Endothelial cell of umbilical vein (primary cell): ENCODE measurements around the gene PLXNA3. TPM values are rescaled to one million over a fixed set of nuclear protein-coding genes. Genes with fewer than 3 reads are reported as not detected.

Experiments used
- BruUV-seq: library from RNA; stranded (reverse); fragments of 400-500 nt; replicated peaks from 2 replicates; lab custom pipeline; 2021; lab: Mats Ljungman, UMichigan
- CTCF ChIA-PET: fragments of 300-600, 350-600 bp; sonication (Branson Sonifier 250); formaldehyde crosslinking; loops from one replicate; lab custom pipeline; 2021; ENCODE audit warnings: antibody characterized with exemption, inconsistent platforms; lab: Charles Lee
- POLR2A ChIA-PET: fragments of 300-600, 350-600 bp; sonication (Branson Sonifier 250); formaldehyde crosslinking; loops from one replicate; lab custom pipeline; 2021; ENCODE audit warnings: antibody characterized with exemption, inconsistent platforms; lab: Charles Lee
- DNase-seq: peaks from one replicate; pipeline ENCODE4 v3.0.0-alpha.2; 2011; ENCODE audit warnings: low read depth, low spot score
- FAIRE-seq: peaks from 2 replicates; lab custom pipeline; 2011; peaks lifted over from hg19 to GRCh38; lab: Jason Lieb, UNC
- H2AFZ ChIP-seq: 2 replicates; pipeline ENCODE4 v1.6.0; 2012; ENCODE audit warnings: low read depth, low read length, control low read depth, inconsistent platforms
- H3K27ac ChIP-seq: 2 replicates; pipeline ENCODE4 v1.5.1; 2011; ENCODE audit warnings: low read depth, mild to moderate bottlenecking, control low read depth, low read length, moderate library complexity; ENCODE audit not compliant: insufficient read depth
- H3K27me3 ChIP-seq, 2 experiments: 2 replicates each; pipeline versions ENCODE4 v1.6.0 to v1.6.1; 2011; ENCODE audit warnings: low read length in 2 of 2, mixed read lengths in 1 of 2; ENCODE audit not compliant: control insufficient read depth in 2 of 2, insufficient read depth in 2 of 2
- H3K36me3 ChIP-seq, 2 experiments: 2 replicates in 1 of 2; 3 replicates in 1 of 2; pipeline ENCODE4 v1.5.1; 2011; ENCODE audit warnings: low read length in 2 of 2, mild to moderate bottlenecking in 1 of 2, moderate library complexity in 1 of 2; ENCODE audit not compliant: control insufficient read depth in 2 of 2, insufficient read depth in 2 of 2; ENCODE audit errors: extremely low read depth in 1 of 2
- H3K4me1 ChIP-seq: 3 replicates; pipeline ENCODE4 v1.5.1; 2011; ENCODE audit warnings: mild to moderate bottlenecking, low read length; ENCODE audit not compliant: control insufficient read depth, insufficient read depth; ENCODE audit errors: extremely low read depth
- H3K4me2 ChIP-seq: 2 replicates; pipeline ENCODE4 v1.6.1; 2011; ENCODE audit warnings: low read length, control low read depth, mixed read lengths; ENCODE audit not compliant: insufficient read depth
- H3K4me3 ChIP-seq, 3 experiments: fragments of 200-600 bp in 1 of 3; sonication (generic), shearing (Covaris generic) in 1 of 3; replicated peaks in 1 of 3; 2 replicates each; pipeline ENCODE4 v1.5.1; 2011 to 2016; ENCODE audit warnings: control low read depth in 3 of 3, low read length in 3 of 3, mild to moderate bottlenecking in 2 of 3, inconsistent platforms in 1 of 3, low read depth in 1 of 3, moderate library complexity in 1 of 3; ENCODE audit not compliant: insufficient read depth in 1 of 3
- H3K79me2 ChIP-seq: 2 replicates; pipeline ENCODE4 v1.6.0; 2012; ENCODE audit warnings: low read length, inconsistent platforms; ENCODE audit not compliant: control insufficient read depth, insufficient read depth
- H3K9ac ChIP-seq: replicated peaks from 2 replicates; pipeline ENCODE3; 2011; ENCODE audit warnings: low read length, control low read depth; ENCODE audit not compliant: insufficient read depth; ENCODE audit errors: extremely low read depth
- H3K9me1 ChIP-seq: replicated peaks from 3 replicates; pipeline ENCODE4 v1.6.0; 2011; ENCODE audit warnings: mild to moderate bottlenecking, low read length; ENCODE audit not compliant: control insufficient read depth, insufficient read depth; ENCODE audit errors: extremely low read depth
- H3K9me3 ChIP-seq: replicated peaks from 2 replicates; pipeline ENCODE4 v1.5.1; 2012; ENCODE audit warnings: low read length, inconsistent platforms; ENCODE audit not compliant: control insufficient read depth, insufficient read depth
- H4K20me1 ChIP-seq: replicated peaks from 2 replicates; pipeline ENCODE3; 2011; ENCODE audit warnings: mild to moderate bottlenecking, low read length; ENCODE audit not compliant: control insufficient read depth, insufficient read depth; ENCODE audit errors: extremely low read depth
- FOS ChIP-seq: IDR thresholded peaks from 2 replicates; pipeline ENCODE4 v1.6.1; 2011; ENCODE audit warnings: mild to moderate bottlenecking, low read length, moderate library complexity, borderline replicate concordance; ENCODE audit not compliant: insufficient read depth
- POLR2A ChIP-seq: IDR thresholded peaks from 2 replicates; pipeline ENCODE4 v1.6.1; 2012; ENCODE audit warnings: low read depth, mild to moderate bottlenecking, control low read depth, low read length
- POLR2AphosphoS5 ChIP-seq: IDR thresholded peaks from 2 replicates; pipeline ENCODE4 v1.6.1; 2012; ENCODE audit warnings: low read depth, mild to moderate bottlenecking, control low read depth, low read length, moderate library complexity; ENCODE audit not compliant: insufficient read depth
- dilution Hi-C: fragments of 300-500 bp; cut with MboI; formaldehyde crosslinking; loops from one replicate; pipeline ENCODE4 v1.15.0; 2019; ENCODE audit warnings: low sequenced_read_pairs; ENCODE audit not compliant: extremely low pct_ligation_motif_present
- intact Hi-C: fragments of 100-400 bp; cut with micrococcal nuclease; formaldehyde crosslinking; loops from one replicate; pipeline ENCODE4 v1.10.0; 2022
- polyA plus RNA-seq, 4 experiments: library from polyadenylated mRNA; depleted of rRNA in 3 of 4; stranded (reverse) in 3 of 4; unstranded in 1 of 4; fragments of >200 nt; gene quantifications; 2 replicates each; pipeline versions ENCODE4 v1.2.1 to v1.2.3, GENCODE V29; 2011 to 2012; ENCODE audit warnings: missing spikeins in 1 of 4
- total RNA-seq: library from RNA; stranded (reverse); gene quantifications from 2 replicates; pipeline ENCODE4 v1.2.3, GENCODE V29; 2021
- TF ChIP-seq, protein P1 (sequence below), 2 donors: IDR thresholded peaks; 1 replicate in 1 of 2; 2 replicates in 1 of 2; pipeline ENCODE4 v1.5.1; 2011; ENCODE audit warnings: low read length in 2 of 2, mild to moderate bottlenecking in 2 of 2, moderate library complexity in 2 of 2, control low read depth in 1 of 2, inconsistent platforms in 1 of 2, low read depth in 1 of 2; ENCODE audit not compliant: insufficient read depth in 1 of 2; ENCODE audit errors: extremely low read depth in 1 of 2

Gene PLXNA3
- total and polyA plus RNA-seq, 2 donors (not counting 3 experiments of a cell fraction or from before 2014, with no cell fraction given): 56.8 to 58.6 TPM

DNA sequence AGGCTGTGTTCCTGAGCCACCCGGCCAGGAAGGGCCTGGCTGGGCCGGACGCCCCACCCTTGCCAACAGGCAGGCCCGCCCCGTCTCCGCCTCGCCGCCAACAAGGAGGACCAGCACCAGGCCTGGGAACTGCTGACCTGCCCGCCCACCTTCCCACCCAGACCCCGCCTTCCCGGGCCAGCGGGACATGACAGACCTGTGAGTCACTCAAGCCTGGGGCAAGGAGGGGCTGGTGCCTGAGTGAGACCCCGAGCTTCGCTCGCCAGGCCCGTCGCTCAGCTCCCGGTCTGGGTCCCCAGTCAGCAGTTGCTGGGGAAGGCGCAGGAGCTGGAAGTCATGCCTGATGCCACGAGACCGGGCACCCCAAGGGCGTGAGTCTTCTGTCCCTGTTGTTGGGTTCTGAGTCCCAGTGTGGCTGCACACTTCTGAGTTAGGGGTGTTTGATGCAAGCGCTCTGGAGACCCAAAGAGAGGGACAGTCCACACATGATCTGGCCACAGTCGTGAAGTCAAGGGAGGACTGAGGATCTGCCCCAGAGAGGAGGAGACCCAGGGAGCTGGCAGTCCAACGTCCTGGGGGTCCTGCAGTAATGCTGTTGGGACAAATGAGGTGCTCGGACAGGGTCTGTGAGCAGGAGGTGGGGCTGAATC is 48.7 kb upstream of the PLXNA3 start, which contains the start of gene DNASE1L1:
Gene DNASE1L1 (minus strand): TSS at position 33 of the 650 bp plus-strand sequence. CDS start 3,686 bp downstream, outside the sequence.
- Histone ChIP-seq H2AFZ (no peak within 1 kb of the TSS), H3K27me3 (no peaks in the 10 kb centered on the region), H3K4me1 (peaks cover 22% of the 10 kb centered on the region), H3K9ac (peak within 1 kb of the TSS; percentile 65), H3K36me3 (no peaks in the 10 kb centered on the region), H3K4me2 (peak within 1 kb of the TSS; percentile 74), H3K79me2 (peaks cover 14% of the 10 kb centered on the region), H3K4me3 (peak within 1 kb of the TSS; percentile 45 to 72 (median 72)), H4K20me1 (no peaks in the 10 kb centered on the region), H3K9me3 (no peaks in the 10 kb centered on the region), H3K9me1 (no peaks in the 10 kb centered on the region), H3K27ac (peak within 1 kb of the TSS; percentile 69)
- BruUV-seq: no TSS peak
- ChIA-PET CTCF (interaction anchor here (1.0 to 1.5 kb wide), 4 partner anchors 11 to 119 kb away, joined by 3 to 6 read pairs (median 4); partner anchors contain the start of genes RPL10 and SLC10A3), POLR2A (interaction anchor here (1.0 kb wide), 1 partner anchor 10 kb away, joined by 3 read pairs; no protein-coding TSS in a partner anchor)
- intact Hi-C loops (loop anchor here (1.0 to 5.0 kb wide), 5 partner anchors 8 to 118 kb away; partner anchors contain the start of genes ATP6AP1, FAM50A and FLNA), dilution Hi-C loops (no loop called here)
- peak; percentile 49 for TF ChIP-seq POLR2A
- TF ChIP-seq POLR2AphosphoS5: peak; percentile 48
- TF ChIP-seq, protein P1, sequence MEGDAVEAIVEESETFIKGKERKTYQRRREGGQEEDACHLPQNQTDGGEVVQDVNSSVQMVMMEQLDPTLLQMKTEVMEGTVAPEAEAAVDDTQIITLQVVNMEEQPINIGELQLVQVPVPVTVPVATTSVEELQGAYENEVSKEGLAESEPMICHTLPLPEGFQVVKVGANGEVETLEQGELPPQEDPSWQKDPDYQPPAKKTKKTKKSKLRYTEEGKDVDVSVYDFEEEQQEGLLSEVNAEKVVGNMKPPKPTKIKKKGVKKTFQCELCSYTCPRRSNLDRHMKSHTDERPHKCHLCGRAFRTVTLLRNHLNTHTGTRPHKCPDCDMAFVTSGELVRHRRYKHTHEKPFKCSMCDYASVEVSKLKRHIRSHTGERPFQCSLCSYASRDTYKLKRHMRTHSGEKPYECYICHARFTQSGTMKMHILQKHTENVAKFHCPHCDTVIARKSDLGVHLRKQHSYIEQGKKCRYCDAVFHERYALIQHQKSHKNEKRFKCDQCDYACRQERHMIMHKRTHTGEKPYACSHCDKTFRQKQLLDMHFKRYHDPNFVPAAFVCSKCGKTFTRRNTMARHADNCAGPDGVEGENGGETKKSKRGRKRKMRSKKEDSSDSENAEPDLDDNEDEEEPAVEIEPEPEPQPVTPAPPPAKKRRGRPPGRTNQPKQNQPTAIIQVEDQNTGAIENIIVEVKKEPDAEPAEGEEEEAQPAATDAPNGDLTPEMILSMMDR (IDR thresholded peaks at IDR 0.05; ENCODE audit: extremely low read depth in 1 of 2, insufficient read depth in 1 of 2, low read depth in 1 of 2, low read length in 2 of 2): no peak
- peak; percentile 83 for TF ChIP-seq FOS
- DNase-seq (peak; percentile 92), FAIRE-seq (peak; percentile 96)
